Astrocyte (in vitro differentiated cells and primary cell): ENCODE data around the gene NCAPD3.

Experiments used
- CTCF ChIP-seq: IDR thresholded peaks from 2 replicates; pipeline ENCODE4 v1.5.1; 2011; ENCODE audit warnings: low read depth, mild to moderate bottlenecking, inconsistent platforms, low read length, moderate library complexity; ENCODE audit not compliant: insufficient read depth
- EZH2 ChIP-seq: IDR thresholded peaks from 2 replicates; pipeline ENCODE4 v1.6.1; 2012; ENCODE audit warnings: mild to moderate bottlenecking, low read length, inconsistent platforms; ENCODE audit not compliant: insufficient read depth

- TF ChIP-seq EZH2 (no peak), CTCF (no peak)
Observed at GRCh38 chr11:134226806-134227325, 3.1 kb upstream of the NCAPD3 start.
